ENCODE data around the gene PACRGL. TPM values are rescaled to one million over a fixed set of nuclear protein-coding genes. Genes with fewer than 3 reads are reported as not detected.
"Not testable (repeated sequence)": the region's sequence is repeated elsewhere in the genome, so short reads cannot be mapped to it uniquely, and the experiment has no call there.

The PACRGL gene
- total RNA-seq, 1 donor from 2014 or later = 28.8 TPM

- intact Hi-C loops (cut with DNase I) = no loop called here
- no peak for ATAC-seq
- DNase-seq (ENCODE audit: low spot score) = no peak
Observed at GRCh38 chr4:20698820-20699219, 1.4 kb upstream of the PACRGL start.

GRCh38 chr4:20711335-20711734 is 11.1 kb downstream of the PACRGL start:
- ATAC-seq = no peak
- no peak for DNase-seq (ENCODE audit: low spot score)
- intact Hi-C loops (cut with DNase I) = loop anchor here (5.0 kb wide), 1 partner anchor 554 kb away; no protein-coding TSS in a partner anchor

GRCh38 chr4:20723019-20723418 is 22.8 kb downstream of the PACRGL start:
- intact Hi-C loops (cut with DNase I) = no loop called here
- ATAC-seq (no peak), DNase-seq (ENCODE audit: low spot score) (no peak)

GRCh38 chr4:20723463-20723862 is 23.2 kb downstream of the PACRGL start:
- DNase-seq (ENCODE audit: low spot score) (no peak), ATAC-seq (no peak)
- intact Hi-C loops (cut with DNase I) = no loop called here

GRCh38 chr4:20724915-20725314 is 24.7 kb downstream of the PACRGL start:
- ATAC-seq (no peak), DNase-seq (ENCODE audit: low spot score) (no peak)
- intact Hi-C loops (cut with DNase I) = no loop called here

GRCh38 chr4:20735931-20736330 is 35.7 kb downstream of the PACRGL start:
- ATAC-seq (no peak), DNase-seq (ENCODE audit: low spot score) (no peak)
- intact Hi-C loops (cut with DNase I) = no loop called here

GRCh38 chr4:20746000-20746399 is 45.7 kb downstream of the PACRGL start:
- DNase-seq (ENCODE audit: low spot score); intact Hi-C loops (cut with DNase I); ATAC-seq: not testable (repeated sequence)

- intact Hi-C loops (cut with DNase I) = no loop called here
- ATAC-seq (no peak), DNase-seq (ENCODE audit: low spot score) (no peak)
Observed at GRCh38 chr4:20752641-20753040, 52.4 kb downstream of the PACRGL start.

GRCh38 chr4:20754036-20754435 is 53.8 kb downstream of the PACRGL start:
- DNase-seq (ENCODE audit: low spot score) = no peak
- intact Hi-C loops (cut with DNase I) = no loop called here
- no peak for ATAC-seq

GRCh38 chr4:20760053-20760452 is 59.8 kb downstream of the PACRGL start:
- intact Hi-C loops (cut with DNase I) = no loop called here
- DNase-seq (ENCODE audit: low spot score) (no peak), ATAC-seq (no peak)

GRCh38 chr4:20761382-20761781 is 61.1 kb downstream of the PACRGL start:
- DNase-seq (ENCODE audit: low spot score) = no peak
- no peak for ATAC-seq
- intact Hi-C loops (cut with DNase I) = no loop called here

- intact Hi-C loops (cut with DNase I) = no loop called here
- no peak for ATAC-seq
Observed at GRCh38 chr4:20761826-20762225, 61.6 kb downstream of the PACRGL start.

GRCh38 chr4:20764366-20764992 is 64.2 kb downstream of the PACRGL start:
- no peak for ATAC-seq
- DNase-seq (ENCODE audit: low spot score) = no peak
- intact Hi-C loops (cut with DNase I) = no loop called here

More at GRCh38 chr4:20761826-20762225, 61.6 kb downstream of the PACRGL start:
- DNase-seq (ENCODE audit: low spot score) = no peak

- DNase-seq (ENCODE audit: low spot score) (peak; percentile 55), ATAC-seq (peak; percentile 68)
- intact Hi-C loops (cut with DNase I) = no loop called here
Observed at GRCh38 chr4:20773144-20773997, 73.1 kb downstream of the PACRGL start.

GRCh38 chr4:20778896-20779295 is 78.6 kb downstream of the PACRGL start:
- intact Hi-C loops (cut with DNase I) = no loop called here
- DNase-seq (ENCODE audit: low spot score) (no peak), ATAC-seq (no peak)

- ATAC-seq; DNase-seq (ENCODE audit: low spot score); intact Hi-C loops (cut with DNase I): not testable (repeated sequence)
Observed at GRCh38 chr4:20783134-20783533, 82.9 kb downstream of the PACRGL start.

- ATAC-seq (no peak), DNase-seq (ENCODE audit: low spot score) (no peak)
- intact Hi-C loops (cut with DNase I) = no loop called here
Observed at GRCh38 chr4:20787940-20788665, 87.8 kb downstream of the PACRGL start.
